Urinary bladder (tissue), 4 donors: ENCODE measurements around the gene DPH2. TPM values are rescaled to one million over a fixed set of nuclear protein-coding genes. Genes with fewer than 3 reads are reported as not detected.

Experiments used
- DNase-seq: peaks from one replicate; pipeline ENCODE4 v3.0.0-alpha.2; 2015; ENCODE audit errors: extremely low spot score
- H3K27ac ChIP-seq: one replicate; pipeline ENCODE4 v1.5.1; 2013; ENCODE audit warnings: low read depth, mild to moderate bottlenecking, moderate library complexity
- H3K36me3 ChIP-seq: one replicate; pipeline ENCODE4 v1.6.1; 2013; ENCODE audit warnings: mild to moderate bottlenecking, moderate library complexity; ENCODE audit not compliant: insufficient read depth
- H3K4me1 ChIP-seq: one replicate; pipeline ENCODE4 v1.6.1; 2013; ENCODE audit warnings: mild to moderate bottlenecking, moderate library complexity; ENCODE audit not compliant: insufficient read depth
- H3K4me3 ChIP-seq: one replicate; pipeline ENCODE4 v1.5.1; 2013; ENCODE audit warnings: low read depth, low read length
- WGBS: extraction: QIAGEN DNeasy Blood & Tissue Kit; methylation state at CpG from one replicate; pipeline ENCODE4 v1.1.7; 2013; 5-methylcytosine and 5-hydroxymethylcytosine counted together
- polyA plus RNA-seq: library from polyadenylated mRNA; stranded (reverse); fragments of 200-250 nt; gene quantifications from one replicate; pipeline ENCODE4 v1.2.3, GENCODE V29; 2013
- total RNA-seq: library from RNA; depleted of rRNA; stranded (reverse); fragments of >200 nt; gene quantifications from one replicate; pipeline ENCODE4 v1.2.3, GENCODE V29; 2014
- donor health status: healthy with polysubstance abuse.
- donor health status: healthy.

DPH2 gene
- total and polyA plus RNA-seq, 2 donors, result 7.8 to 21.7 TPM

DNA sequence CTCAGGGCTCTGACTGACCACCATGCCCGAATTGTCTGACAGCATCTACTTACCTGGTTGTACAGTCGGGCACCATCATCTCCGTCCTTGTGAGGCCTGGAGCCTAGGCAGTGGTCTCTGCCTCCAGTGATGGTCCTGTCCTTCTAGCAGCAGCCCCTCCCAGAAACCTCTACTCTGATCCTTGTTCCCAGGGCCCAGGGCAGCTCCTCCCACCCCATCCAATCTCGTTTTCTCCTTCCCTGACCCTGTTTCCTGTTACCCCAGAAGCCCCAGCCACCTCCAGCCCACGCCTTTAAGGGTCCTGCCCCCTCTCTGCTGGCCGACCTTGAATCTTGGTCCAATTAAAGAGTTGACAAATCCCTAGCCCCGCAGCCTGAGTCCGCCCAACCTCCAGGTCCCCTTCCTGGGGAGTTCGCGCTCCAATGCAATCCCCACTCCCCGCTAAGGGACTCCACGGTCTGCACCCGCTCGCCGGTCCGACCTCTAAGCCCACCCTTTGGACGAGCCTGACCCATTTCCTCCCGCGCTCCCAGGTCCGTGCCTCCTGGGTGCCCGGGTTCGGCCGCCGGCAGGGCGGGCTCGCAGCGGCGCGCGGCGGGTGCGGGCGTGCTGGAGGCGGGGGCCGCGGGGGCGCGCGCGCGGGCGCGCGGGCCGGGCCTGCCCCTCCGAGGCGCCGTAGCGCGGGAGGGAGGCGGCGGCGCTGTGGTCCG is 8.9 kb downstream of the DPH2 start, which contains the start of gene B4GALT2:
B4GALT2 (plus strand) TSS at position 660 of the 710 bp plus-strand sequence. CDS start 1,951 bp downstream, outside the sequence.
- DNase-seq, result no peak
- Histone ChIP-seq H3K27ac (no peak within 1 kb of the TSS), H3K4me1 (no peaks in the 10 kb centered on the region), H3K36me3 (no peaks in the 10 kb centered on the region), H3K4me3 (peak within 1 kb of the TSS; percentile 73)
- WGBS, result 6% methylated on average over 47 of the region's 54 CpGs

DNA sequence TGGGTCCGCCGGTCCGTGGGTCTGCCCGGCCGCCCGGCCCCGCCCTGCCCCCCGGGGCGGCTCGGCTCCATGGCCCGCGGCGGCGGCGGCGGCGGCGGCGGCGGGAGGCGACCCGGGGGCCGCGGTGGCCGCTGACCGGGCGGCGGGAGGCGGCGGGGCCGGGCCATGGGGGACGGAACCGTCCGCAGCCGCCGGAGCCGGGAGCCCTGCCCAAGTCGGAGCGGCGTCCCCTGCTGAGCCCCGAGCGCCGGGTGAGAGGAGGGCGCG is 9.4 kb downstream of the DPH2 start:
- H3K27ac ChIP-seq, result no peak overlapping the region
- no peaks in the 10 kb centered on the region for H3K4me1 ChIP-seq
- H3K36me3 ChIP-seq, result no peaks in the 10 kb centered on the region
- under 1% methylated on average over 43 of the region's 45 CpGs for WGBS
- peak overlapping the region; percentile 73 for H3K4me3 ChIP-seq
- DNase-seq, result no peak

DNA sequence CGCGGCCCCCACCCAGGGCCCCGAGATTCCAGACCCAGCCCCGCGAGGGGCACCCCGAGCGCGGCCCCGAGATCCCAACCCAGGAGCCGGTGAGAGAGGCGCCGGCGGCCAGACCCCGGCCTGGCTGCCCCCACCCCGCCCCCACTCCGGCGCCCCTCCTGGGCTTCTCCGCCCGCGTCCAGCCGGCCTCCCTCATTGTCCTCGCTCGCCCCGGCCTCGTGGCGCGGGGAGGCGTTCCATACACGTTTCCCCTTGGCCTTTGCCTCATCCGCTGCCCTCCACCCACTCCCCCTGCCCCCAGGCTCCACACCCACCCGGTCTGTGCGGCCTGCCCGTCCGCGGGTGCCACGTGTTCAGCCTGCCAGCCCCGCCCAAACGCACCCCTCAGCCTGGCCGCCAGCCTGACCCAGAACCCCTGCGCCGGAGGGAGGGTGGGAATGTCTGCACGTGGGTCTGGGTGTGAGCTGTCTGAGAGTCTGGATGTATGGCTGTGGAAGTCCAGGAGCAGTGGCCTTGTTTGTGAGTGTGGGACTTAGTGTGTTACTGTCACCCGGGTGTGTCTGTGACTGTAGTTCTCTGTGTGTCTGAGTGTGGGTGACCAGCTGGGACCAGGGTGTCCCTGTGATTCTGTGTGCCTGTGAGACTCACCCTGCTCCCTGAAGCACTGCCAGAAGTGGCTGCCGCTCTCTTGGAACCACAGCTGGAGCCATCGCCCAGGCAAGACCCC is 9.9 kb downstream of the DPH2 start:
- Histone ChIP-seq H3K4me1 (no peaks in the 10 kb centered on the region), H3K27ac (no peak overlapping the region), H3K36me3 (no peaks in the 10 kb centered on the region), H3K4me3 (peak overlapping the region; percentile 73)
- WGBS, result 2% methylated on average over 45 of the region's 45 CpGs
- DNase-seq, result no peak

DNA sequence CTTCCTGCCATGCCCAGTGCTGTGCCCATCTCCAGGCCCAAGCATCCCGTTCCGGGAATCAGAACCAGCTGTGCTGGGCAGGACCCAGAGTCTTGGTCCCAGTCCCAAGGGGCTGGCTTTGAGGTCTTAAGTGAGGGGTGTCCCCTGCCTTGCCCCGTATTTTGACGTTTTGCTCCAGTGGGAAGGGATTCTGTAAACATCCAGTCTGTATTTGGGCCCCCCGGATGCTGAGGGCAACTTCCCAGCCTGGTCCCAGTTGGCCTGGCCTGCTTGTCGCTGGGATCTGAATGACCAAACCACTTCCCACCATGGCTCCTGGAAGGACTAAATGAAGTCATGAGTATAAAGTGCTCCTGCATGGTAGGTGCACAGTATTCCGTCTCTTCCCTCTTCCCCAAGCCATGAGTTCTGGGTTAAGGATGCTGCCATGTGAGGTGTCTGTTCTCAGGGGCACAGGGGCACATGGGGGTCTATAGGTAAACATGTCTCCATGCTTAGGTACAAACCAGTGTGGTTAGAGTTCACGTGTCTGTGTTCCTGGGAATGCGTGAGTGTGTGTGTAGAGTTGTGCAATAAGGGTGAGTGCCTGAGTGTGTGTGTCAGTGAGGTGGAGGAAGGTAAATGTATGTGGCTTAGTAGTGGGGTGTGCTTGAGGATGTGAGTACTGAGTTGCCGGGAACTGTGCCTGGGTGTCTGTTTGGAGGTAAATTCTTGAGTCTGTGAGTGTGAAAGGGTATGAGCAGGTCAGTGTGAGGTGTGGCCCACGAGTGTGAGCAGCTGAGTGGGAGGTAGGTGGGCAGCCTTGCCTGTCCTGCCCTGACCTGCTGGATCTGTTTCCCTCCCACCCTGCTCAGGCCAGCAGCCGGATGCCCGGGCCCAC is 10.7 kb downstream of the DPH2 start:
- whole genome bisulfite sequencing, result 53% methylated on average over 13 of the region's 13 CpGs
- Histone ChIP-seq H3K4me3 (no peak overlapping the region), H3K27ac (no peak overlapping the region), H3K36me3 (no peaks in the 10 kb centered on the region), H3K4me1 (no peaks in the 10 kb centered on the region)
- DNase-seq, result no peak

DNA sequence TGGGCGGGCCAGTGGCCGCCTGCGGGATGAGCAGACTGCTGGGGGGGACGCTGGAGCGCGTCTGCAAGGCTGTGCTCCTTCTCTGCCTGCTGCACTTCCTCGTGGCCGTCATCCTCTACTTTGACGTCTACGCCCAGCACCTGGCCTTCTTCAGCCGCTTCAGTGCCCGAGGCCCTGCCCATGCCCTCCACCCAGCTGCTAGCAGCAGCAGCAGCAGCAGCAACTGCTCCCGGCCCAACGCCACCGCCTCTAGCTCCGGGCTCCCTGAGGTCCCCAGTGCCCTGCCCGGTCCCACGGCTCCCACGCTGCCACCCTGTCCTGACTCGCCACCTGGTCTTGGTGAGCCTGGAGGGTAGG is 11.3 kb downstream of the DPH2 start:
- H3K27ac ChIP-seq, result no peak overlapping the region
- H3K4me3 ChIP-seq, result no peak overlapping the region

DNA sequence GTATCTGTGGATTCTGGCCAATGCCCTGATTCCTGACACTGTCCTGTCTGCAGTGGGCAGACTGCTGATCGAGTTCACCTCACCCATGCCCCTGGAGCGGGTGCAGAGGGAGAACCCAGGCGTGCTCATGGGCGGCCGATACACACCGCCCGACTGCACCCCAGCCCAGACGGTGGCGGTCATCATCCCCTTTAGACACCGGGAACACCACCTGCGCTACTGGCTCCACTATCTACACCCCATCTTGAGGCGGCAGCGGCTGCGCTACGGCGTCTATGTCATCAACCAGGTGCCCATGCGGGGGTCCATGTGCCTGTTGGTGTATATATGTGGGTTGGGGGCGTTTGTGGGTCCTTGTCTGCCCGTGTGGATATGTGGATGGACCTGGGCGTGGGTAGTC is 11.8 kb downstream of the DPH2 start:
- WGBS, result 94% methylated on average over 20 of the region's 20 CpGs
- no peak for DNase-seq
- Histone ChIP-seq H3K36me3 (no peaks in the 10 kb centered on the region), H3K4me3 (no peak overlapping the region), H3K4me1 (no peaks in the 10 kb centered on the region), H3K27ac (no peak overlapping the region)

More for the DNA sequence above, 11.3 kb downstream of the DPH2 start:
- 88% methylated on average over 20 of the region's 20 CpGs for WGBS
- no peaks in the 10 kb centered on the region for H3K36me3 ChIP-seq
- no peak for DNase-seq
- no peaks in the 10 kb centered on the region for H3K4me1 ChIP-seq

DNA sequence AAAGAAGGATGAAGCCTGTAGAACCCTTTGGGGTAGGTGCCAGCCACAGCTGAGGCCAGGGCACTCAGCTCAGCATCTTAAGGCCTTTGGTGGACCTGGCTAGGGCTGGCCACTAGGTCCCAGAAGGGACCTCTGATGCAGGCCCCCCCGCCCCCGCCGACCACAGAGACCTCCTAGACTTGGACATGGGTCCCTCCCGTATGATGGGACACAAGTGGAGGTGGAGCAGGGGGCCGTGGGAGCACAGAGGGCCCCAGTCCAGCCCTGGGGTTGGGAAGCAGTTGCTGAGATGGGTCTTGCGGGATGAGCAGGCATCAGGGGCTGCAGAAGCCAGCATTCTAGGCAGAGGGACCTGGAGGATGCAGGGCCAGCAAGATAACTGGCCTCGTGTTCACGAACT is 12.4 kb downstream of the DPH2 start:
- 90% methylated on average over 8 of the region's 8 CpGs for WGBS
- Histone ChIP-seq H3K27ac (no peak overlapping the region), H3K4me3 (no peak overlapping the region), H3K36me3 (no peaks in the 10 kb centered on the region), H3K4me1 (no peaks in the 10 kb centered on the region)
- no peak for DNase-seq

DNA sequence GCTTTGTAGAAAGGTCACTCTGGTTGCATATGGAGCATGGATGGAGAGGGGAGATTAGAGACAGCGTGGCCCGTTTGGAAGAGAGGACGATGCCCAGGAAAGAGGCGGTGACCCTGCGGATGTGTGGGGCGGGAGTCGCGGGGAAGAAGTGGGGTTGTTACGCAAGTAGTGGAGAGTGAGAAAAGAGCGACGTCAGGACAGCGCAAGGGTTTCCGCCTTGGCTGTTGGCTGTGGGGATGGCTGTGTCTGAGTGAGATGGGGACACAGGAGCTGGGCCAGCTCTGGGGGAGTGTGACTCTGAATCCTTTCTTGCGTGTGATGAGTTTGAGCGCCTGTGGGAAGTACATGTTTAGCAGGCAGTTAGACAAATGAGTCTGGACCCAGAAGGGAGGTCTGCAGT is 13.0 kb downstream of the DPH2 start:
- DNase-seq, result no peak
- Histone ChIP-seq H3K36me3 (no peaks in the 10 kb centered on the region), H3K4me1 (no peaks in the 10 kb centered on the region), H3K27ac (no peak overlapping the region), H3K4me3 (no peak overlapping the region)
- 87% methylated on average over 15 of the region's 15 CpGs for WGBS

DNA sequence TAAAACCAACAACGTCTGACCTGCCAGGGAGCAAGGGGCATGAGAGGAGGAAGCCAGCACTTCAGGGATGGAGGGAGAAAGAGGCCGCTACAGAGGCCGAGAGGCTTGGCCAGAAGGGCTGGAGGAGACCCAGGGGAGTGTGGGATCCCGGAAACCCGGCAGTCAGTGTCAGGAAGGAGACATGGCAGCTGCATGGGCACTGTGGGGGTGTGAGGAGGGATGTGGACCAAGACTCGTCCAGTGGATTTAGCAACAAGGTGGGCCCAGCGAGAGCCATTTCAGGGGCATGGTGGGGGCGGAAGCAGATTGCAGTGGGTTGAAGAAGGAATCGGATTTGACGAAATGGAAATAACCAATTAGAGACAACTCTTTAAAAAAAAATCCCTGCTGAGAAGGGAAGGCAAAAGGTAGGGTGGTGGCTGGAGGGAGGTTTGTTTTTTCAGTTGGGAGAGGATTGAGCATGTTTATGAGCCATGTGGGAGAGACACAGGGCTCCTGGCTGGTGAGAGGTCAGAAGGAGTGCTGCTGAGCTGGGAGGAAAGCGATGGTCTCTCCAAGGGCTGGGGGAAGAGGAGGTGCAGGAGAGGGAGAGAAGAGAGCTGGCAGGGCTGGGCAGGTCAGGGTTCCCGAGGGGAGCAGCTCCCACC is 13.6 kb downstream of the DPH2 start:
- 81% methylated on average over 12 of the region's 12 CpGs for WGBS

DNA sequence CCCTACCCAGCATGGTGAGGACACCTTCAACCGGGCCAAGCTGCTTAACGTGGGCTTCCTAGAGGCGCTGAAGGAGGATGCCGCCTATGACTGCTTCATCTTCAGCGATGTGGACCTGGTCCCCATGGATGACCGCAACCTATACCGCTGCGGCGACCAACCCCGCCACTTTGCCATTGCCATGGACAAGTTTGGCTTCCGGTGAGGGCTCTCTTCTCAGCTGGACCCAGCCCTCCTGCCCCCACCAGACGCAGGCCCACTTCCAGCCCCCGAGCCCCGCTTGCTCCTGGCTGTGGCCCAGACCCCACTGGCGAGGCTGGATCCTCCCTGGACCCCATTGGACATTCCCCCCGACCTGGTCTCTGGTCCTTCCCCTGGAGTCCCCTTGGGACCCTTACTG is 15.0 kb downstream of the DPH2 start:
- DNase-seq, result no peak
- Histone ChIP-seq H3K27ac (no peak overlapping the region), H3K36me3 (no peaks in the 10 kb centered on the region), H3K4me3 (no peak overlapping the region), H3K4me1 (no peaks in the 10 kb centered on the region)
- 94% methylated on average over 16 of the region's 16 CpGs for whole genome bisulfite sequencing

More for the DNA sequence above, 13.6 kb downstream of the DPH2 start:
- H3K4me3 ChIP-seq, result no peak overlapping the region
- DNase-seq, result no peak
- no peaks in the 10 kb centered on the region for H3K4me1 ChIP-seq
- no peaks in the 10 kb centered on the region for H3K36me3 ChIP-seq
- no peak overlapping the region for H3K27ac ChIP-seq

DNA sequence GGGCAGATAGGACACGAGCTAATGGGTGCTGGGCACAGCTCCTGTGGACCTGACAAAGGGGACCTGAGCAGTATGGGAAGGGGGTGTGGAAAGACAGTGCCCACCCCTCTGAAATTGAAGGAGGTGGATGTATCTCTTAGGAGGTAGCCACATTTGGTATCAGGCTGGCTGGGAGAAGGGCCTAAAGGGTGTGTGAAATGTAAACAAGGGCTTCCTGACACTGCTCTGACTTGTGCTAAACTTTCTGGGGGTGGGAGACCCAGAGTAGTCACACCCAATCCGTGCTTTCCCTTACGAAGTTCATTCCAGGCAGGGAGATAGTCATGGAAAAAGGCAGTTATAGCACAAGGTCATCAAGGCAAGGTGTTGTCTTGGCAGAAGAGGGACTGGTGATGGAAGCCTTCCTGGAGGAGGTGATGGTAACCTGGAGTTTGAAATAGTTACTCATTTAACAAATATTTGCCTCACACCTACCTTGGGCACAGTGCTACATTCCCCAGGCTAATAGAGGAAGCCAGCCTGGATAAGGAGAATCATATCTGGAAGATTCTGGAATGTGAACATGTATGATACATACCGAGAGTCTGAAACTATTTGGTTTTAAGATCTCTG is 16.3 kb downstream of the DPH2 start:
- 81% methylated on average over 4 of the region's 4 CpGs for WGBS

DNA sequence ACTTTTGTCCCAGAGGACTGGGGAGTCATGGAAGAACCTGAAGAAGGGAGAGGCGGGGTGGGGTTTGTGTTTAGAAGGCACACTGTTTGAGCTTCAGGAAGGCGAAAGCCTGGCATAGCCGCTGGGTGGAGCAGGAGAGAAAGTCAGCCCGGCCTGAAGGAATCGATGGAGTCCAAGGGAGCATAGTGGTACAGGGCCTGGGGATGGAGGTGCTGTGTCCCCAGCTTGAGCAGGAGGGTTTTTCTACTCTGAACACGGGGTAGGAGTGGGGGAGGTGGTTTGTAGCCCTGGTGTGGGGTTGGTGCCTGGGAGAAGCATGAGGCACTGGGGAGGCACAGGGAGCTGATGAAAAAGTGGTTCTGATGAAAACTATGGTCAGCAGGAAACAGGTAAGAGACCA is 16.9 kb downstream of the DPH2 start:
- H3K4me1 ChIP-seq, result no peaks in the 10 kb centered on the region
- H3K36me3 ChIP-seq, result no peaks in the 10 kb centered on the region
- 66% methylated on average over 6 of the region's 6 CpGs for WGBS

More for the DNA sequence above, 16.3 kb downstream of the DPH2 start:
- H3K27ac ChIP-seq, result no peak overlapping the region
- no peak overlapping the region for H3K4me3 ChIP-seq
- no peaks in the 10 kb centered on the region for H3K36me3 ChIP-seq
- no peaks in the 10 kb centered on the region for H3K4me1 ChIP-seq
- no peak for DNase-seq

More for the DNA sequence above, 16.9 kb downstream of the DPH2 start:
- H3K4me3 ChIP-seq, result no peak overlapping the region
- no peak for DNase-seq
- no peak overlapping the region for H3K27ac ChIP-seq
